ENCODE measurements around the gene SLC30A10.
"Not testable (repeated sequence)": the region's sequence is repeated elsewhere in the genome, so short reads cannot be mapped to it uniquely, and the experiment has no call there.

DNA sequence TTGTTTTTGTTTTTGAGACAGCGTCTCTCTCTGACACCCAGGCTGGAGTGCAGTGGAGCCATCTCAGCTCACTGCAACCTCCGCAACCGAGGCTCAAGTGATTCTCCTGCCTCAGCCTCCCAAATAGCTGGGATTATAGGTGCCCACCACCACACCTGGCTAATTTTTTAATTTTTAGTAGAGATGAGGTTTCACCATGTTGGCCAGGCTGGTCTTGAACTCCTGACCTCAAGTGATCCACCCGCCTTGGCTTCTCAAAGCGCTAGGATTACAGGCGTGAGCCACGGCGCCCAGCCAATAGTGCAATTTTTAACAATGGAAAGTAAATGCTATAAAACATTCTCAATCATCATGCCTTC, 21.8 kb downstream of the SLC30A10 start:
- TF ChIP-seq, protein P1, sequence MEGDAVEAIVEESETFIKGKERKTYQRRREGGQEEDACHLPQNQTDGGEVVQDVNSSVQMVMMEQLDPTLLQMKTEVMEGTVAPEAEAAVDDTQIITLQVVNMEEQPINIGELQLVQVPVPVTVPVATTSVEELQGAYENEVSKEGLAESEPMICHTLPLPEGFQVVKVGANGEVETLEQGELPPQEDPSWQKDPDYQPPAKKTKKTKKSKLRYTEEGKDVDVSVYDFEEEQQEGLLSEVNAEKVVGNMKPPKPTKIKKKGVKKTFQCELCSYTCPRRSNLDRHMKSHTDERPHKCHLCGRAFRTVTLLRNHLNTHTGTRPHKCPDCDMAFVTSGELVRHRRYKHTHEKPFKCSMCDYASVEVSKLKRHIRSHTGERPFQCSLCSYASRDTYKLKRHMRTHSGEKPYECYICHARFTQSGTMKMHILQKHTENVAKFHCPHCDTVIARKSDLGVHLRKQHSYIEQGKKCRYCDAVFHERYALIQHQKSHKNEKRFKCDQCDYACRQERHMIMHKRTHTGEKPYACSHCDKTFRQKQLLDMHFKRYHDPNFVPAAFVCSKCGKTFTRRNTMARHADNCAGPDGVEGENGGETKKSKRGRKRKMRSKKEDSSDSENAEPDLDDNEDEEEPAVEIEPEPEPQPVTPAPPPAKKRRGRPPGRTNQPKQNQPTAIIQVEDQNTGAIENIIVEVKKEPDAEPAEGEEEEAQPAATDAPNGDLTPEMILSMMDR (IDR thresholded peaks at IDR 0.05) = not testable (repeated sequence)
- not testable (repeated sequence) for TF ChIP-seq POLR2A (IDR thresholded peaks at IDR 0.05)

Data from body of pancreas (tissue), 4 donors.